Choroid plexus epithelial cell (primary cell): ENCODE data around the gene RECK.

Source experiments
- DNase-seq: peaks from one replicate; pipeline ENCODE4 v3.0.0-alpha.2; 2010; ENCODE audit warnings: low read depth
- H3K4me3 ChIP-seq: 2 replicates; pipeline ENCODE4 v1.5.1; 2011; ENCODE audit warnings: low read depth, mild to moderate bottlenecking, control low read depth, low read length, moderate library complexity
- CTCF ChIP-seq: conservative IDR thresholded peaks from 2 replicates; pipeline ENCODE4 v1.5.1; 2011; ENCODE audit warnings: low read depth, mild to moderate bottlenecking, control low read depth, inconsistent platforms, low read length, moderate library complexity

The RECK gene

DNA sequence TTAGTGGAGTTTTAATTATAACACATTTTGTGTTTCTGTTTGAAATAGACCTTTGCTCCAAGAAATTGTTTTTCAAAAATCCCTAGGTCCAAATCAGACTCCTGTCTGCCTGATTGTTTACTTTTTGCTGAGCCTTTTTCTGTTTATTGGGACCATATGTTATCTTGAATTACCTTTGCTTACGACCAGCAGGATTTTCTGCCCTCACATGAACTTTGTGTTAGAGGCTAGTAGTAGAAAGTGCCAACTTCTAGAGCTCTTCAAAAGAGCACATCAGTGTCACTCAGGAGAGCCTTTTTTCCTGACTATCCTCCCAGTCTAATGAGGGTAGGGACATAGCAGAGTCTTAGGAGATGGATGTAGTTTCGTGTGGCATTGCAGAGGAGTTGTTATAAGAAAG is 10.2 kb downstream of the RECK start:
- TF ChIP-seq CTCF, result no peak
- DNase-seq, result no peak
- H3K4me3 ChIP-seq, result no peak overlapping the region

DNA sequence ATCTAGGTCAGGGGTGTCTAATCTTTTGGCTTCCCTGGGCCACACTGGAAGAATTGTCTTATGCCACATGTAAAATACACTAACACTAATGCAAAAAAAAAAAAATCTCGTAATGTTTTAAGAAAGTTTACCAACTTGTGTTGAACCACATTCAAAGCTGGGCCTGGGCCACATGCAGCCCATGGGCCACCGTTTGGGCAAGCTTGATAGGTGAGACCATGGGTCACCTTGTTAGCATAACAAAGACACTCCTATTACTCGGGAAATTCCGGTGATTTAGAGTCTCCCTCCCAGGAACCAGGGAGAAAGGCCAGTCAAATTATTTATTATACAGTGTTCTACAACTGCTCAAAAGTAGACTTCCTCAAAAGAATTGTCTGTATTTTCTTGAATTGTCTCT is 12.7 kb downstream of the RECK start:
- no peak for TF ChIP-seq CTCF

GRCh38 chr9:36050476-36050875 is 13.8 kb downstream of the RECK start:
- TF ChIP-seq CTCF, result no peak
- DNase-seq, result no peak
- H3K4me3 ChIP-seq, result no peak overlapping the region

More for the DNA sequence above, 12.7 kb downstream of the RECK start:
- no peak overlapping the region for H3K4me3 ChIP-seq
- DNase-seq, result no peak

GRCh38 chr9:36051317-36051716 is 14.6 kb downstream of the RECK start:
- no peak overlapping the region for H3K4me3 ChIP-seq
- no peak for TF ChIP-seq CTCF
- DNase-seq, result no peak

GRCh38 chr9:36053971-36054370 is 17.3 kb downstream of the RECK start:
- H3K4me3 ChIP-seq, result no peak overlapping the region
- no peak for TF ChIP-seq CTCF
- DNase-seq, result peak; percentile 35

DNA sequence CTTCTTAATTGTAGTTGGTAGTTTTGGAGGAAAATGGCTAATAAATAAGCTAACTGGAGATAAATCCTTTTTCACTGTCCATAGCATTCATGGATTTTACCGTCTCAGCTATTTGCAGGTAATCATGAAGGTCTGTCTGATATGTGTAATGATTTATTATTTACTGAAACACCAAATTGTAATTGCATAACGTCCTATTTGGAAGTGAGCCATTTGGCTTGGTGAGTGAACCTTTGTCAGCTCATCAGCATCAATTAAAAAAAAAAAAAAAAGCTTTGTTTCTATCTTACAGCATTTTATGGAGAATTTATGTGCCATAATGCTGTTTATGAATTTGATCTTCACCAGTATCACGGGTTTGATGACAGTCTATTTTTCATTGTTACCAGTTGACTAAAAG is 20.2 kb downstream of the RECK start:
- DNase-seq, result no peak
- no peak overlapping the region for H3K4me3 ChIP-seq
- TF ChIP-seq CTCF, result no peak

DNA sequence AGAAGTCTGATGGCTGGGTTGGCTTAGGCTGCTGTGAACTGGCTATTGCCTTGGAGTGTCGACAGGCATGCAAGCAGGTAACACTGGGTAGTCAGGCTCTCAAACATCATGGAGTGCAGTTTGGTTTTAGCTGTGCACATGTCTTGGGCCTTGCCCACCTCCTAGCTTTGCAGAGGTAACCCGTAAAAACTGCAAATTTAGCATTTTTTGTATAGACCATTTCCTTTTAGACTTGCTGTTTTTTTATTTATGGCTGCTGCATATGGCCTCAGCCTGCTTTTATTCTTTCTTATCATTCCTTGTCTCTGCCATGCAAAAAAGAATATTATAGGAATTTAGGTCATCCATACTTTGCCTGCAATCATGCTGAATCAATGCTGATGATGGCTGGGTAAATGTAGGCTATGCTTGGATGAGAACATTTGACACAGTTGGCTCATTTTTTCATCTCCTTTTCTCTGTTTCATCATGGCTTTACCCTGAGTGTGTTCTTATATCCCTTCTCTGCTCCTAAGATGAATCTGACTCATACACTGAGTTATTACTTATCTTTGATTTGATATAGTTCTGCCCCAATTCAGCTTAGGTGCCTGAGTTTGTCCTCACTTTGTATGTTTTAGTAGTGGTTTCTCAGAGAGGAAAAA is 27.2 kb downstream of the RECK start:
- peak; percentile 72 for DNase-seq
- no peak for TF ChIP-seq CTCF
- H3K4me3 ChIP-seq, result no peak overlapping the region
